22Rv1 (cell line): ENCODE data around the gene ABCA2.
A peak's percentile ranks its signal among the peaks of the same experiment; 100 is the strongest.

Experiments
- H3K27ac ChIP-seq: fragments of 450-650 bp; 2 replicates; pipeline ENCODE4 v1.5.1; 2017
- ZFX ChIP-seq: fragments of 450-650 bp; IDR thresholded peaks from 2 replicates; pipeline ENCODE4 v1.6.1; 2017; ENCODE audit warnings: antibody characterized with exemption, borderline replicate concordance
- TF ChIP-seq, protein P1 (sequence below): fragments of 450-650 bp; IDR thresholded peaks from 2 replicates; pipeline ENCODE4 v1.5.1; 2017; ENCODE audit warnings: mild to moderate bottlenecking

ABCA2 gene

DNA sequence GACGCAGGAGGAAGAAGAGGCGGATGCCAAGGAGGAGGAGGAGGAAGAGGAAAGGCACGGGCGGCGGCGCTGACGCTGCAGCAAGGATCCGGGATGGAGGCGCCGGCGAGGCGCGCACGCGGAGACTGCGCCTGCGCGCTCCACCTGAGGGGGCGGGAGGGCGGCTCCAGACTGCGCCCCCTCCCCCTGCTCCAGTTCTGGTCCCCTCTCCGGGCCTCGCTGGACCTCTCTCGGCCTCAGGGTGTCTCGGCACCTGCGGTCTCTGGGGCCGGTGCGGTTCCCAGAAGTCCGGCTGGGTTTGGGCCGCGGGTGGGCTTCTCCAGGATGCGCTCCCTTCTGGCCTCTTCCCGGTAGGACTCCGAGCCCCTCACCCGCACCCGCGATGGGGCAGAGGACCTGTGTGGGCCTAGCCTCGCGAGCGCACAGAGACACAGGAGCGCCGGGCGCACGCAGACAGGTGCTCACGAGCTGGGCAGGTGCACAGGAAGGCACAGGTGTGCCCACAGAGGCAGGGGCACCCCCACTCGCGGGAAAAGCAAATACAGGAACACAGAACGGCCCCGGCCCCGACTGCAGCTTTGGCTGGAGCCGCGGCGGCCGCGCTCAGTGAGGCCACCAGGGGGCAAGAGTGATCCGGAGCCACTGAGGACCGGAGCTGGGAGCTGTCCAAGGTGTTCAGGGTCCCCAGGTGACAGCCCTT, 18.2 kb upstream of the ABCA2 start, which contains the start of gene NPDC1:
NPDC1 (minus strand) TSS at position 90 of the 700 bp plus-strand sequence. CDS start 188 bp downstream, outside the sequence.
- TF ChIP-seq, protein P1, sequence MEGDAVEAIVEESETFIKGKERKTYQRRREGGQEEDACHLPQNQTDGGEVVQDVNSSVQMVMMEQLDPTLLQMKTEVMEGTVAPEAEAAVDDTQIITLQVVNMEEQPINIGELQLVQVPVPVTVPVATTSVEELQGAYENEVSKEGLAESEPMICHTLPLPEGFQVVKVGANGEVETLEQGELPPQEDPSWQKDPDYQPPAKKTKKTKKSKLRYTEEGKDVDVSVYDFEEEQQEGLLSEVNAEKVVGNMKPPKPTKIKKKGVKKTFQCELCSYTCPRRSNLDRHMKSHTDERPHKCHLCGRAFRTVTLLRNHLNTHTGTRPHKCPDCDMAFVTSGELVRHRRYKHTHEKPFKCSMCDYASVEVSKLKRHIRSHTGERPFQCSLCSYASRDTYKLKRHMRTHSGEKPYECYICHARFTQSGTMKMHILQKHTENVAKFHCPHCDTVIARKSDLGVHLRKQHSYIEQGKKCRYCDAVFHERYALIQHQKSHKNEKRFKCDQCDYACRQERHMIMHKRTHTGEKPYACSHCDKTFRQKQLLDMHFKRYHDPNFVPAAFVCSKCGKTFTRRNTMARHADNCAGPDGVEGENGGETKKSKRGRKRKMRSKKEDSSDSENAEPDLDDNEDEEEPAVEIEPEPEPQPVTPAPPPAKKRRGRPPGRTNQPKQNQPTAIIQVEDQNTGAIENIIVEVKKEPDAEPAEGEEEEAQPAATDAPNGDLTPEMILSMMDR, result peak; percentile 95
- no peak for TF ChIP-seq ZFX
- peak within 1 kb of the TSS; percentile 96 for H3K27ac ChIP-seq

DNA sequence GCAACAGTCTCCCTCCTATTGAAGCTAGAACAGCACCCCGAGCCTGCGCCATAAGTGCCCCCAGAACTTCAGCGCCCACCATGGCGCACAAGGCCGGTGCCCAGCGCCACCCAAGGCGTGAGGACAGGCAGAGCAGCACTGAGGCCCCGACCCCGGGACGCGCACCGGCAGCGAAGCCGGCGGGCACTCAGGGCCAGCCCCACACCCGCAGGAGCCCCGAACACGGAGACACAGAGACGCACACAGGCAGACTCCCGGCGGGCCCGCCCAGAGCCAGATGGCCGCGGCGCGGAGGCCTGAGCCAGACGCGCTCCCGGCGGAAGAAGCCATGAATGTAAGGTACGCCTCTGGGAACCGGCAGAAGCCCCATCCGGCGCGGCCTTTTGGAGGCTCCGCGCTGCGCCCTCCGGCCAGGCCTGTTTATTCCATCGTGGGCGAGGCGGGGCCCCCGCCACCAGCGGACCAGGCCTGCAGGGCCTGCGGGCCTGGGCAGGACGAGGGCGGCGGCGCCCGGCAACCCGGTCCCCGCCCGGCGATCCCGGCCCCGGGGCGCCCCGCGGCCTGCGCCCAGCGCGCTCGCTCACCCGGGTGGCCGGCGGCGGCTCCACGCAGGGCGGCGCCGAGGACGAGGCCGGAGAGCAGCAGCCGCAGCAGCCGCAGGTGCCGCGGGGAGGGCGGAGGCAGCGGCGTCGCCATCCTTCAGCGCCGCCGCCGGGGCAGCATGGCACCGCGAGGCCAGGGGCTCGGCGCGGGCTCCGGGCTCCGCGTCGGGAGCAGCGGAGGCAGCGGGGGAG, 17.5 kb upstream of the ABCA2 start:
- peak overlapping the region; percentile 96 for H3K27ac ChIP-seq
- no peak for TF ChIP-seq ZFX
- TF ChIP-seq, protein P1, result no peak

DNA sequence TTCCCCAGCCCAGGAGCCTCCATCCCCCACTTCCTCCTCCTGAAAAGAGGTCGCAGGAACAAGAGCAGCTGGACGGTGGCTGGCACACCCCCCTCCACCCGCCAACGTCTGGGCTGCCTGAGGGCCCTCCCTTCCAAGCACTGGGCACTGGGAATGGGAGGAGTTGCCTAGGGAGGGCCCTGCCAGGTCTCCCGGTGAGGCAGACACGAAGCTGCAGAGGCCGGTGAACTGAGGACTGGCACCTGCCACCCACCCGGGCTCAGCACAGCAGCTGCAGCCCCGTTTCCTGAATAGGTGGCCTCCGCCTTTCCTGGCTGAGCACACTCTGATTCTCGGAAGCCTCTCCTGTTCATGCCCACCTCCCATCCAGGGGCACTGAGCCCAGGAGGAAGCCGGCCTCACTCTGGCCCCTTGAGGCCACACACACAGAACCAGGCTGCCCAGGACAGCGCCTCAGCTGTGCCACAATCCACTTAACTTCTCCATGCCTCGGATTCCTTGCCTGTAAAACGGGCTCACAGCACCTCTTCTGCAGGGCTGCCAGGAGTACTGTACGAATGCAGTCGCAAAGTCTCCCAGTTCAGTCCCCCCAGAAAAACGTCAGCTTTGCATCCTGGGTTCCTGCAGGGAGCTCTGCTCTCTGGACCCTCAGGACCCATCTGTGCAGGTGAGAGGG, 16.6 kb upstream of the ABCA2 start:
- peak overlapping the region; percentile 96 for H3K27ac ChIP-seq
- TF ChIP-seq ZFX, result no peak
- TF ChIP-seq, protein P1, result no peak

DNA sequence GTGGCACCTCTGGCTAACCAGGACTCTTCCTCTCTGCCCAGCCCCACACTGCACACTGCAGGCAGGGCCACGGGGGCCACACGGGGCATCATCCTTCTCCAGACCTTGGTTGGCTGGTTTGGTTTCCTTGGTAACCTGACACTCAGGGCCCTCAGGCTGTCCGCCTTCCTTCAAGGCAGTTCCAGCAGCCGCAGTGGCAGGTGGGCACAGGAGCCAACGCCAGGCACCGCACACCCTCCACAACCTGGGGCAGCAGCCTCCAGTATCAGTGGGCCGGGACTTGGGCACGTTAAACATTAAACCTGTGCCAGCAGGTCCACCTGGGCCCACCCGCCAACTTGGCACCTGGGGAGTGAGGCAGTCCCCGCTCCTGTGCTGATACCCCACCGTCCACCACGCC, 16.0 kb upstream of the ABCA2 start:
- peak overlapping the region; percentile 96 for H3K27ac ChIP-seq
- no peak for TF ChIP-seq ZFX
- TF ChIP-seq, protein P1, result no peak

DNA sequence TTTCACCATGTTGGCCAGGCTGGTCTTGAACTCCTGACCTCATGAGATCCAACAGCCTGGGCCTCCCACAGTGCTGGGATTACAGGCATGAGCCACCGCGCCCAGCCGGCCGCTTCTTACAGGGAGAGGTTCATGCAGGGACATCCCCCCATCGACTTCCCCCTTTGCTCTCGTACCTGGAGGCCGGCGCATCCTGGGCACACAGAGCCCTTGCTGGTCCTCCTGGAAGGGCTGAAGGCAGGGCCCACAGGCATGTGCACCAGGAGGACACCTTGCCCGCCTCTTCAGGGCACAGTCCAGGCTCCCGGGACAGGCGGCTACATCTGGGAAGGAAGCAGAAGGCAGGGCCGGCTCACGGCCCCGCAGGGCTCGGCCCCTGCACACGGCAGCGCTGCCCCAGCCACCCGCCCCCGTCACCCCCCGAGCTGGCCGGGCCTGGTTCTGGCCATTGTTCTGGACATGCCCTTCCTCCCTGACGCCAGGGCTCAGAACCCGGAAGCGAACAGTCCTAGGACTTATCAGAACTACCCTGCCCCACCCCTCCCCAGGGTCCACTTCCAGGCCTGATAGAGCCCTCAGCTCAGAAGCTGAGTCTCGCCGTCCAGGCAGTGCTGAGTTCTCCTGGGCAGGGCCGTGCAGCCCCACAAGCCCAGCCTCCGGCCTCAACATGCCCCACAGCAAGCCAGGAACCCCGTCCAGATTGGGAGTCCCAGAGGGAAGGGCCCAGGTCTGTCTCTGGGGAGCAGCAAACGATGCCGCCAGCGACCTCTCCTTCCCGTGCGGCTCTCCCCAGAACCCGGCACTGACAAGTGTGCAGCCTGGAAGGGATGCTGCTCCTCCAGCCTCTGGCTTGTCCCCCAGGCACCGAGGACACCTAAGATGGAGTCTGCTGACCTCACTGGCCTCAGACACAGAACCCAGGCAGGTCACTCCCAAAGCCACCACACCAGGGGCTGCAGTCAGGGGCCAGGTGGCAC, 15.0 kb upstream of the ABCA2 start:
- TF ChIP-seq ZFX, result no peak
- TF ChIP-seq, protein P1, result no peak
- peak overlapping the region; percentile 96 for H3K27ac ChIP-seq

DNA sequence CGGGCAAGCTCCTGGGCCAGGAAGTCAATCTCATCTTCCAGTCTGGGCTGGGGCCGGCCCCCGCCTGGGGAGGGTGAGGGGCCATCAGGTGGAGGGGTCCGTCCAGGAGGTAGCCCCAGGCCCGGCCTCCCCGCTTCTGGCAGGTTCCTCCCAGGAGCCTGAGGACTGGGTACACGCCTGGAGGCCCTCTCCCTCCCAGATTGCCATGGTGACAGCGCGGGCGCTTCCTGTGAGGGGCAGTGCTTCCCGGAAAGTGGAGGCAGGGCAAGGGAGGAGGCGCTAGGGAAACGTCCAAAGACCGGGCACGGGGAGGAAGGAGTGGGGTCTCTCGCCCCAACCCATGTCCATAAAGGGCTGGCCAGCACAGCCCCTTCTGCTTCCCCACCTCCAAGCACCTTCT, 13.1 kb upstream of the ABCA2 start:
- no peak overlapping the region for H3K27ac ChIP-seq
- TF ChIP-seq ZFX, result no peak
- TF ChIP-seq, protein P1, result no peak
